Breast epithelium (tissue), 3 donors: ENCODE results near the gene EGFLAM.

Source experiments
- CTCF ChIP-seq, 3 donors: fragments of 450-650 bp; IDR thresholded peaks; one replicate each; pipeline ENCODE4 v1.5.1; 2016 to 2017; ENCODE audit warnings: antibody characterized with exemption in 3 of 3, mild to moderate bottlenecking in 3 of 3, moderate library complexity in 3 of 3
- POLR2A ChIP-seq: fragments of 450-650 bp; IDR thresholded peaks from one replicate; pipeline ENCODE4 v1.6.1; 2016; ENCODE audit warnings: antibody characterized with exemption, mild to moderate bottlenecking, moderate library complexity
- POLR2AphosphoS5 ChIP-seq, 3 donors: sonication (generic); formaldehyde crosslinking; IDR thresholded peaks; one replicate each; pipeline ENCODE4 v1.6.1; 2017; ENCODE audit warnings: antibody characterized with exemption in 3 of 3

- no peak for TF ChIP-seq CTCF (IDR thresholded peaks at IDR 0.05)
- no peak for TF ChIP-seq POLR2A
- TF ChIP-seq POLR2AphosphoS5 (IDR thresholded peaks at IDR 0.05): no peak
Observed at GRCh38 chr5:38362713-38363112, 104.4 kb downstream of the EGFLAM start.
